Uterus (tissue), 4 donors: Measurements from ENCODE around the gene ANKRD6. TPM values are rescaled to one million over a fixed set of nuclear protein-coding genes. Genes with fewer than 3 reads are reported as not detected.

Experiments used
- DNase-seq, 2 donors: peaks; one replicate each; pipeline ENCODE4 v3.0.0-alpha.2; 2019 to 2020
- H3K27ac ChIP-seq, 2 donors: fragments of 200-600 bp; sonication (generic); 1 replicate in 1 of 2; 2 replicates in 1 of 2; pipeline ENCODE4 v1.5.1; 2016 to 2018
- H3K27me3 ChIP-seq, 2 donors: fragments of 200-600 bp; sonication (generic); one replicate each; pipeline ENCODE4 v1.5.1; 2018 to 2019; ENCODE audit warnings: control low read depth in 1 of 2
- H3K36me3 ChIP-seq, 2 donors: fragments of 200-600 bp; sonication (generic); one replicate each; pipeline ENCODE4 v1.5.1; 2019; ENCODE audit warnings: control low read depth in 1 of 2
- H3K4me1 ChIP-seq, 2 donors: fragments of 200-600 bp; sonication (generic); one replicate each; pipeline ENCODE4 v1.5.1; 2018 to 2019; ENCODE audit warnings: control low read depth in 1 of 2
- H3K4me3 ChIP-seq, 2 donors: fragments of 200-600 bp; sonication (generic); 1 replicate in 1 of 2; 2 replicates in 1 of 2; pipeline ENCODE4 v1.5.1; 2018 to 2019; ENCODE audit warnings: mild to moderate bottlenecking in 1 of 2
- H3K9me3 ChIP-seq, 2 donors: fragments of 200-600 bp; sonication (generic); one replicate each; pipeline ENCODE4 v1.5.1; 2019; ENCODE audit warnings: control low read depth in 1 of 2
- CTCF ChIP-seq, 4 experiments: fragments of 200-600 bp in 2 of 4; fragments of 450-650 bp in 2 of 4; sonication (generic) in 2 of 4; IDR thresholded peaks; one replicate each; pipeline ENCODE4 v1.5.1; 2016 to 2019; ENCODE audit warnings: antibody characterized with exemption in 4 of 4, mild to moderate bottlenecking in 2 of 4, moderate library complexity in 1 of 4
- POLR2A ChIP-seq, 2 donors: fragments of 450-650 bp; IDR thresholded peaks; one replicate each; pipeline ENCODE4 v1.6.1; 2016; ENCODE audit warnings: antibody characterized with exemption in 2 of 2, mild to moderate bottlenecking in 1 of 2, moderate library complexity in 1 of 2
- intact Hi-C: fragments of 100-400 bp; cut with DNase I; formaldehyde crosslinking; loops from one replicate; pipeline ENCODE4 v1.15.1; 2023; ENCODE audit warnings: low total_unique reads
- total RNA-seq, 4 donors: library from RNA; depleted of rRNA in 3 of 4; stranded (reverse); fragments of >200 nt in 3 of 4; gene quantifications; one replicate each; pipeline versions ENCODE4 v1.1.0 to v1.2.4, GENCODE V29; 2014 to 2023
- donor health status: DM: yes; HTN: yes; CAD: no.

The ANKRD6 gene
- total RNA-seq, 4 donors from 2014 or later, result 6.7 to 32.6 (median 24.5) TPM

GRCh38 chr6:89590133-89590532 is 157.2 kb downstream of the ANKRD6 start:
- Histone ChIP-seq H3K9me3 (no peaks in the 10 kb centered on the region), H3K27me3 (no peaks in the 10 kb centered on the region), H3K4me1 (no peaks in the 10 kb centered on the region), H3K27ac (no peak overlapping the region), H3K4me3 (no peak overlapping the region), H3K36me3 (no peaks in the 10 kb centered on the region)
- TF ChIP-seq POLR2A (IDR thresholded peaks at IDR 0.05), result no peak
- no peak for TF ChIP-seq CTCF (IDR thresholded peaks at IDR 0.05)
- intact Hi-C loops, result no loop called here
- no peak for DNase-seq

- intact Hi-C loops, result no loop called here
- Histone ChIP-seq H3K9me3 (no peaks in the 10 kb centered on the region), H3K4me1 (no peaks in the 10 kb centered on the region), H3K27me3 (no peaks in the 10 kb centered on the region), H3K36me3 (no peaks in the 10 kb centered on the region), H3K4me3 (no peak overlapping the region), H3K27ac (no peak overlapping the region)
- TF ChIP-seq CTCF (IDR thresholded peaks at IDR 0.05) (no peak), POLR2A (IDR thresholded peaks at IDR 0.05) (no peak)
- DNase-seq, result no peak
Measured at GRCh38 chr6:89591745-89592144, 158.8 kb downstream of the ANKRD6 start.

GRCh38 chr6:89596056-89596455 is 163.1 kb downstream of the ANKRD6 start:
- H3K27ac ChIP-seq, result no peak overlapping the region
- H3K9me3 ChIP-seq, result no peaks in the 10 kb centered on the region
- H3K4me3 ChIP-seq, result no peak overlapping the region
- TF ChIP-seq CTCF (IDR thresholded peaks at IDR 0.05) (no peak), POLR2A (IDR thresholded peaks at IDR 0.05) (no peak)
- no peaks in the 10 kb centered on the region for H3K36me3 ChIP-seq
- intact Hi-C loops, result no loop called here
- H3K27me3 ChIP-seq, result no peaks in the 10 kb centered on the region
- no peaks in the 10 kb centered on the region for H3K4me1 ChIP-seq
- no peak for DNase-seq

- no peak for TF ChIP-seq POLR2A (IDR thresholded peaks at IDR 0.05)
- no peak for TF ChIP-seq CTCF (IDR thresholded peaks at IDR 0.05)
- intact Hi-C loops, result no loop called here
- no peak overlapping the region for H3K27ac ChIP-seq
- H3K9me3 ChIP-seq, result no peaks in the 10 kb centered on the region
- DNase-seq, result no peak
- H3K36me3 ChIP-seq, result no peaks in the 10 kb centered on the region
- no peaks in the 10 kb centered on the region for H3K27me3 ChIP-seq
- H3K4me1 ChIP-seq, result no peaks in the 10 kb centered on the region
- no peak overlapping the region for H3K4me3 ChIP-seq
Measured at GRCh38 chr6:89596484-89596883, 163.5 kb downstream of the ANKRD6 start.

GRCh38 chr6:89597372-89597771 is 164.4 kb downstream of the ANKRD6 start:
- H3K4me3 ChIP-seq, result no peak overlapping the region
- H3K36me3 ChIP-seq, result no peaks in the 10 kb centered on the region
- DNase-seq, result no peak
- TF ChIP-seq POLR2A (IDR thresholded peaks at IDR 0.05), result no peak
- TF ChIP-seq CTCF (IDR thresholded peaks at IDR 0.05), result no peak
- no peaks in the 10 kb centered on the region for H3K27me3 ChIP-seq
- intact Hi-C loops, result no loop called here
- no peak overlapping the region for H3K27ac ChIP-seq
- no peaks in the 10 kb centered on the region for H3K4me1 ChIP-seq
- no peaks in the 10 kb centered on the region for H3K9me3 ChIP-seq
